ENCODE data around the gene SIAH3. TPM values are rescaled to one million over a fixed set of nuclear protein-coding genes. Genes with fewer than 3 reads are reported as not detected.

SIAH3 gene
- polyA plus RNA-seq, 1 experiment: not detected

DNA sequence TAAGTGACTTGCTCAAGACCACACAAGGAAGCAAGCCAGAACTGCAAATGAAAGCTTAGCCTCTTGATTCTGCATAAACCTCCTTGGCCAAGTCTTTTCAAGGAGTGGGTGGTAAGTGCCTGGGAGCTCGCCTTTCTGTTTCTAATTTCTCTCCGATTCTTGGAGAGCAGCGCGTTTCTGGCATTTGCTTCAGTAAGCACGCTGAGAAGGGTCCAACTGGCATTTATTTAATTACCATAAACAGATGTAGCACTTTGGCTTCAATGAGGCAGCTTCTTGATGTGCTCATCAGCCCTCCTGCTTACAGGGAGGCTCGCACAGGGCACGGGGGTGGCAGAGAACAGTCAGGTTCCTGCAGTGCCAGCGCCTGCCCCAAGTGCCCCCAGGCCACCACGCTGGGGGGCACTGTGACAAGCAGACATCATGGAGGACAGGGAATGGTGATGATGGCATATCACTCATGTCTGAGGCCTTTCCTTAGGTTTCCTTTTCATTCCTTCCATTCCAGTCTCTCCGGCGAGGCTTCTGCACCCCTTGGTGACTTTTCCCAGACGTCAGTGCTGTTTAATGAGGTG, 13.3 kb downstream of the SIAH3 start:
- ChIA-PET POLR2A (no interaction called here), CTCF (interaction anchor here (1.5 kb wide), 1 partner anchor 18 kb away, joined by 3 read pairs; no protein-coding TSS in a partner anchor)
- DNase-seq (ENCODE audit: low read depth): no peak
- Histone ChIP-seq H3K36me3 (ENCODE audit: control insufficient read depth, insufficient read depth, low read length) (no peaks in the 10 kb centered on the region), H3K27me3 (ENCODE audit: control insufficient read depth, insufficient read depth, low read length) (peaks cover 1% of the 10 kb centered on the region), H3K4me3 (ENCODE audit: low read depth, low read length) (no peak overlapping the region)
- TF ChIP-seq, protein P1, sequence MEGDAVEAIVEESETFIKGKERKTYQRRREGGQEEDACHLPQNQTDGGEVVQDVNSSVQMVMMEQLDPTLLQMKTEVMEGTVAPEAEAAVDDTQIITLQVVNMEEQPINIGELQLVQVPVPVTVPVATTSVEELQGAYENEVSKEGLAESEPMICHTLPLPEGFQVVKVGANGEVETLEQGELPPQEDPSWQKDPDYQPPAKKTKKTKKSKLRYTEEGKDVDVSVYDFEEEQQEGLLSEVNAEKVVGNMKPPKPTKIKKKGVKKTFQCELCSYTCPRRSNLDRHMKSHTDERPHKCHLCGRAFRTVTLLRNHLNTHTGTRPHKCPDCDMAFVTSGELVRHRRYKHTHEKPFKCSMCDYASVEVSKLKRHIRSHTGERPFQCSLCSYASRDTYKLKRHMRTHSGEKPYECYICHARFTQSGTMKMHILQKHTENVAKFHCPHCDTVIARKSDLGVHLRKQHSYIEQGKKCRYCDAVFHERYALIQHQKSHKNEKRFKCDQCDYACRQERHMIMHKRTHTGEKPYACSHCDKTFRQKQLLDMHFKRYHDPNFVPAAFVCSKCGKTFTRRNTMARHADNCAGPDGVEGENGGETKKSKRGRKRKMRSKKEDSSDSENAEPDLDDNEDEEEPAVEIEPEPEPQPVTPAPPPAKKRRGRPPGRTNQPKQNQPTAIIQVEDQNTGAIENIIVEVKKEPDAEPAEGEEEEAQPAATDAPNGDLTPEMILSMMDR (IDR thresholded peaks at IDR 0.05; ENCODE audit: insufficient read depth, low read depth, low read length): no peak

DNA sequence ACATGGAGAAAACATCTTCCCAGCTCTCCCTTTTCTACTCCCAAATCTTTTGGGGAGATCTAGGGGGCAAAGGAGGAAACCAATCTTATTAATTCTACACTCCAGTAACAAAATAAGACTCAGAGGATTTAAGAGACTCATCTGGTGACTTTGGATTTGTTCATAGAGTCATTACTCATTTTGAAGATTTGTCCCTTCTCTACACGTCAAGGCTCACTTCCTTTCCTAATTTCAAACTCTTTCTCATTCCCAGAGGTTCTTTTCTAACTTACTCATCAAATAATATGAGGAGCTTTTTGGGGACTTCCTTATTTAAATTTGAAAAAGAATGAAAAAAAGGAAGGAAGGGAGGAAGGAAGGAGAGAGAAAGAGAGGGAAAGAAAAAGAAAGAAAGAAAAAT, 14.4 kb downstream of the SIAH3 start:
- DNase-seq (ENCODE audit: low read depth): no peak
- Histone ChIP-seq H3K4me3 (ENCODE audit: low read depth, low read length) (no peak overlapping the region), H3K36me3 (ENCODE audit: control insufficient read depth, insufficient read depth, low read length) (no peaks in the 10 kb centered on the region), H3K27me3 (ENCODE audit: control insufficient read depth, insufficient read depth, low read length) (peaks cover 1% of the 10 kb centered on the region; the same call in 1 of the 2 replicates)
- TF ChIP-seq, protein P1 (IDR thresholded peaks at IDR 0.05; ENCODE audit: insufficient read depth, low read depth, low read length): no peak
- ChIA-PET CTCF (interaction anchor here (1.5 kb wide), 1 partner anchor 17 kb away, joined by 3 read pairs; no protein-coding TSS in a partner anchor), POLR2A (no interaction called here)

DNA sequence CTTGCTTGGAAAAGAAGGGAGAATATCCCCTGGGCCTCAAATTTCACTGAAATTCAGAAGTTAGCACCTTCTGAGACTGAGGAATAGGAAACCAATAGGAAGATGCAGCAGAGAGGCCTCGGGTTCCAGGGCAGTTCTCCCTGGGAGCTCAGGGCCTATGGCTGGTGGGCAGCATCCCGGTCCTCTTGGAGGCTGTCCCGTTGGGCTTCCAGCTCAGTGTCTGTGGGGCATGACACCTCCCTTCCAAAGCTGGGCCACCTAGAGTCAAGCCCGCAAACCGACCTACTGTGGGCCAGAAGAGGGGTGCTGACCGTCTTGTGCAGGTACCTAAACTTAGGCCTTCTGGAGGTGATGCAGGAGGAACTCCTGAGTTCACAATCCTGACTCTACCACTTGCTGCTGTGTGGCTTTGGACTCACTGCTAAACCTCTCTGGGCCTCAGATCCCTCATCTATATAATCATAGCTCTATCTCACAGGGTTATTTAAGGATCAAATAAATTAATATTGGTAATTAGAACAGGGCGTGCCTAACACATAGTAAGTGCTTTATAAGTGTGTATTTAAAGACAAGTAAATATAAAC, 17.1 kb downstream of the SIAH3 start:
- no peak overlapping the region for H3K4me3 ChIP-seq (ENCODE audit: low read depth, low read length)
- H3K36me3 ChIP-seq (ENCODE audit: control insufficient read depth, insufficient read depth, low read length): no peaks in the 10 kb centered on the region
- TF ChIP-seq, protein P1 (IDR thresholded peaks at IDR 0.05; ENCODE audit: insufficient read depth, low read depth, low read length): no peak
- POLR2A ChIA-PET: no interaction called here
- peaks cover 1% of the 10 kb centered on the region; the same call in 1 of the 2 replicates for H3K27me3 ChIP-seq (ENCODE audit: control insufficient read depth, insufficient read depth, low read length)
- DNase-seq (ENCODE audit: low read depth): no peak
- CTCF ChIA-PET: no interaction called here

DNA sequence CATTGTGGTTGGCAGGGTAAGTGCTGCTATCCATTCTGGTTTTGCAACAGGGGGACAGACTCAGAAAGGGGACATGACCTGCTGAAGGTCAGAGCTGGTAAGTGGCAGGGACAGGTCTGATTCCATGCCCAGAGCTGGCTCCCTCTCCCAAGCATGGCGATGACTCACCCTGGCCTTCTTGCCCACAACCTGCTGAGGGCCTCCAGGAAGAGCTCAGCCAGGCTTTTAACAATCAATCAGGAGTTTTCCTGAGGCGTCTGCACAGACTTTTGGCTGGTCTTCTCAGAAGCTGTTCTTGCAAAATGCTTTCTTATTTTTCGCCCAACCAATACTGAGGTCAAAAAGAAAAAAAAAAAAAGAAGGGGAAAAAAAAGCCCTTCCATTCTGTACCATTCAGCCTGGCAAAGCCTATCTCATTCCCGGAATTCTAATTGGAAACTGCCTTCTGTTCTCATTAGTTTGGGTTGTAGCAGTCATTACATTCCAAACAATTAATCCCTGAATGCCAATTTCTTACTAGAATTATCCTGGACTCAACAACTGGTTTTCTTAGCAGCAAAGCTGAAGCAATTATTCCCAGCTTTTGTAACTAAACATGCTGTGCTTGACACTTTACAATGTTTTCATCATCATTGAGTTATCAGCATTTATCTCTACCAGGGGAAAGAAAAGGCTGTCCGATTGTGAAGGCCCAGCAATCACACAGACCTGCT, 17.7 kb downstream of the SIAH3 start:
- ChIA-PET POLR2A (no interaction called here), CTCF (interaction anchor here (0.6 to 0.7 kb wide), 2 partner anchors 72 to 210 kb away, joined by 3 read pairs; no protein-coding TSS in a partner anchor)
- TF ChIP-seq, protein P1 (IDR thresholded peaks at IDR 0.05; ENCODE audit: insufficient read depth, low read depth, low read length): no peak
- no peak overlapping the region for H3K4me3 ChIP-seq (ENCODE audit: low read depth, low read length)
- no peaks in the 10 kb centered on the region for H3K36me3 ChIP-seq (ENCODE audit: control insufficient read depth, insufficient read depth, low read length)
- H3K27me3 ChIP-seq (ENCODE audit: control insufficient read depth, insufficient read depth, low read length): peaks cover 1% of the 10 kb centered on the region; the same call in 1 of the 2 replicates
- no peak for DNase-seq (ENCODE audit: low read depth)

DNA sequence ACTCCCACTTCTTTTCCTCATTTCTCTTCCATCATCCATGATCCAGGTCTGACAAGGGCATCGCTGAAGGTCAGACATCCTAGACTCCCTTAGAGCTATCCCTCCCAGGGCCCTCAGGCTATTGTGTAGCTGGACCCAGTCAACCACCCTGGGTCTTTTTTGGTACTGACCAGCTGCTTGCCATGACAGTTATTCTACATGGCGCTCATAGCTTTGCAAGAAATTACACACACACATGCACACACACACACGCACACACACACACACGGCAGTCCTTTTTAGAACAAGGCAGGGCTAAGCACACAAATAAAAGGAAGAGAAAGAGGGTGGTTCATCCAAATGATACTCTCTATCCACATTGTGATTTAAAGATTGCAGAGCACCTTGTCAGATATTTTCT, 18.3 kb downstream of the SIAH3 start:
- Histone ChIP-seq H3K36me3 (ENCODE audit: control insufficient read depth, insufficient read depth, low read length) (no peaks in the 10 kb centered on the region), H3K4me3 (ENCODE audit: low read depth, low read length) (no peak overlapping the region), H3K27me3 (ENCODE audit: control insufficient read depth, insufficient read depth, low read length) (peaks cover 1% of the 10 kb centered on the region; the same call in 1 of the 2 replicates)
- TF ChIP-seq, protein P1 (IDR thresholded peaks at IDR 0.05; ENCODE audit: insufficient read depth, low read depth, low read length): no peak
- ChIA-PET CTCF (interaction anchor here (0.6 to 0.7 kb wide), 2 partner anchors 72 to 210 kb away, joined by 3 read pairs; no protein-coding TSS in a partner anchor), POLR2A (no interaction called here)
- no peak for DNase-seq (ENCODE audit: low read depth)

Data from BJ (cell line).